Subcutaneous adipose tissue (tissue), 4 donors: ENCODE results near the gene OR10A3. TPM values are rescaled to one million over a fixed set of nuclear protein-coding genes. Genes with fewer than 3 reads are reported as not detected.

Experiments
- total RNA-seq, 4 donors: library from RNA; depleted of rRNA; stranded (reverse); fragments of >200 nt; gene quantifications; one replicate each; pipeline ENCODE4 v1.1.0, GENCODE V29; 2016
- TF ChIP-seq, protein P1 (sequence below): fragments of 450-650 bp; IDR thresholded peaks from one replicate; pipeline ENCODE4 v1.5.1; 2016; ENCODE audit warnings: low read depth, mild to moderate bottlenecking, control low read depth, antibody characterized with exemption, moderate library complexity

OR10A3 gene
- total RNA-seq, 4 donors from 2014 or later: not detected

DNA sequence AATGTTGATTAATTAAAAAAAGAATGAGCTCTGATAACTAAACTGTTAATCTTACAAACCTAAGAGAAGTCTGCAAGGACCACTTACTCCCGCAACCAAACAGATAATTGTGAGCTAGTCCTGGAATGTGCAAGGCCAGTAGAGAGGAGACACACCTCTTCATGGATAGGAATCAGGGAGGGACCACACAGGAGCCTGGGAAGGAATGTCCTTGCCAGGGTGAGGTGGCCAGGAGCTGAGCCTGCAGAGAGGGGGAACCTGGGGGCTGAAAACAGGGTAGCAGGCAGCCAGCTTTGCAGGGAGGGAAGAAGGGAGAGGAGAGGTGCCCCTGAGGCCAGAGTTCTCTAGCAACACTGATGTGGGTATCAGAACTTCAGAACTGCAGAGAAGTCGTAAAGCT, 33.2 kb upstream of the OR10A3 start:
- TF ChIP-seq, protein P1, sequence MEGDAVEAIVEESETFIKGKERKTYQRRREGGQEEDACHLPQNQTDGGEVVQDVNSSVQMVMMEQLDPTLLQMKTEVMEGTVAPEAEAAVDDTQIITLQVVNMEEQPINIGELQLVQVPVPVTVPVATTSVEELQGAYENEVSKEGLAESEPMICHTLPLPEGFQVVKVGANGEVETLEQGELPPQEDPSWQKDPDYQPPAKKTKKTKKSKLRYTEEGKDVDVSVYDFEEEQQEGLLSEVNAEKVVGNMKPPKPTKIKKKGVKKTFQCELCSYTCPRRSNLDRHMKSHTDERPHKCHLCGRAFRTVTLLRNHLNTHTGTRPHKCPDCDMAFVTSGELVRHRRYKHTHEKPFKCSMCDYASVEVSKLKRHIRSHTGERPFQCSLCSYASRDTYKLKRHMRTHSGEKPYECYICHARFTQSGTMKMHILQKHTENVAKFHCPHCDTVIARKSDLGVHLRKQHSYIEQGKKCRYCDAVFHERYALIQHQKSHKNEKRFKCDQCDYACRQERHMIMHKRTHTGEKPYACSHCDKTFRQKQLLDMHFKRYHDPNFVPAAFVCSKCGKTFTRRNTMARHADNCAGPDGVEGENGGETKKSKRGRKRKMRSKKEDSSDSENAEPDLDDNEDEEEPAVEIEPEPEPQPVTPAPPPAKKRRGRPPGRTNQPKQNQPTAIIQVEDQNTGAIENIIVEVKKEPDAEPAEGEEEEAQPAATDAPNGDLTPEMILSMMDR: no peak

DNA sequence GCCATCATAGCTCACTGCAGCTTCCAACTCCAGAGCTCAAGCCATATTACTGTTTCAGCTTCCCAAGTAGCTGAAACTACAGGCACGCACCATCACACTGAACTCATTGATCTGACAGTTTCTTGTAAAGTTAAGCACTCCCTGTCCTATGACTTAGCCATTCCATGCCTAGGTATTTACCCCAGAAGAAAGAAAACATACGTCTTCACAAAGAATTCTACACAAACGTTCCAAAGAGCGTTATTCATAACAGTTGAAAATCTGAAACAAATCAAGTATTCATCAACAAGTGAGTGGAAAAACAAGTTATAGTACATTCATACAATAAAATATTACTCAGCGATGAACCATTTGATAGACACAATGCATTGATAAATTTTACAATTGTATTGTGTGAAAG, 31.5 kb upstream of the OR10A3 start:
- TF ChIP-seq, protein P1: no peak

DNA sequence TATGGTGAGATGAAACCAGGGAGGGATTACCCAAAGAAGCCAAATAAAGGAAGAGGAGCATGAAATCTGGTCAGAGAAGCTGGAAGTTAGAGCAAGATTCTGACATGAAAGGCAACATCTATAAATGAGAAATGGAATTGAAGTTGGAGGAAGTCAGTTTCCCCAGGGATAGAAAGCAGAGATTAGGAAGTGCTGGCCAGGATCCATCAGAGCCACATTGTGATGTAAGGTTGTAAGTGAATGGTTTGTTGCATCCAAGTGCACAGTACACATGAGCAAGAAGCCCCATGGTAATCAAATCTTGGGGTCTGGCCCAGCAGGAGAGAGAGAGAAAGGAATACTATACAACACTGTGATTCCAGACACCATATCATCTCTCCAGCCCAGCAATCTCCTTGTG, 30.3 kb upstream of the OR10A3 start:
- TF ChIP-seq, protein P1: no peak

DNA sequence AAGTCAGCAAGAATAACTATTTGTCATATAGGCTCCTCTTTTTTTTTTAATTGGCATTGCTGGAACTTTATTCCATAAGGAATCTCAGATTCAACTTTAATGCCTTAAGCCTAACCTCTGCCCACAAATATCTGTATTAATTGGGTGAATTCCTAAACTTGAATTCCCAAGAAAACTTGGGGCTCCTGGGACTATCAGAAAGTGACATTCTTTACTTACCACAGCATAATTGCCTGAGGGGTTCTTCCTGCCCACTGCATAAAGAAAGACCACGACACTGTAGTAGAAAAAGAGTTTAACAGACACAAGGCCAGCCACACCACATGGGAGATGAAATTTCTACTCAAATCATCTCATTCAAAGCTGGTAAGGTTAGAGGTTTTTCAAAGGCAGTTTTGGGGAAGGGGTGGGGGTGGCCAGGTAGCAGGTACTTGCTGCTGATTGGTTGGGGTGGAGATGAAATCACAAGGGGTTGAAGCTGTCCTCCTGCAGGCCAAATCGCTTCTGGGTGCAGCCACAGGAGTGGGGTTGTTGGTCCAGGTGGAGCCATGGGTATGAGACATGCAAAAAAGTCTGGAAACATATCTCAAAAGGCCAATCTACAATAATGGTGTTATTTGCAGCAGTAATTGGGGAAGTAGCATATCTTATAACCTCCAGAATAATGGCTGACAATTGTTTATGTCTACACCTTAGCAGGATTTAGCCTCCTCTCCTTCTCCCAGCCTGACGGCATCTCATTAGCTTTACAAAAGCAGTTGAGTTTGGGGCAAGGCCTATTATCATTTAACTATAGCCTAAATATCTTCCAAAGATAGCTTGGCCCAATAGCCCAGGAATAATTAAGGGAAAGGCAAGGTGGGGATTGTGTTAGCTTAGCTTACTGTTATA, 28.5 kb upstream of the OR10A3 start:
- TF ChIP-seq, protein P1: no peak

DNA sequence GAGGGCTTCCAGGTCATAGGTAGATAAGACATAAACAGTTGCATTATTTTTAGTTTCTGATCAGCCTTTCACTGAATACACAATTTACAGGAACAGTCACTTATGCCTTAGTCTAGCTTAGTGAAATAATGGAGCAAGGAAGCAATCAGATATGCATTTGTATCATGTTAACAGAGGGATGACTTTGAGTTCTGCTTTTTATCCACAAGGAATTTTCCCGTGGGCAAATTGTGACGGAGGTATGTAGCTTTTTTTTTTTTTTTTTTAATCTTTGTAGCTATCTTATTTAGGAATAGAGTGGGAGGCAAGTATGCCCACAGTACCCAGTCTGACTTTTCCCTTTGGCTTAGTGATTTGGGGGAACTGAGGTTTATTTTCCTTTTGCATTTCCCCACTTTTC, 27.2 kb upstream of the OR10A3 start:
- TF ChIP-seq, protein P1: no peak

DNA sequence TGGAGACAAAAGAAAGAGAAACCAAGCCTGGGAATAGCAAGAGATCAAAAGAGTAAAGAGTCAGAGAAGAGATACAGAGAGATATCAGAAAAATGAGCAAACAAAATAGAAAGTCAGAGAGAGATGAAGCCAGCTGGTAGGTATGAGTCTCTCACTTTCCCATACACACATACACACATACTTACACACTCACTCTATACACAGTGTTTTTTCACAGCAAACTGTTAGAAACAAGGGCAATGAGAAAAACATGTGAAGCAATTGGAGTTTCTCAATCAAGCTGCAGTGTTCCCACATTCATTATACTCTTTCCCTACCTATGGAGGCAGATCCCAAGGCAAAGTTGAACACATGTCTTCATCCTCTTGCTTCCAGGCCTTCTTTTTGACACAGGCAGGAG, 26.3 kb upstream of the OR10A3 start:
- TF ChIP-seq, protein P1: no peak

DNA sequence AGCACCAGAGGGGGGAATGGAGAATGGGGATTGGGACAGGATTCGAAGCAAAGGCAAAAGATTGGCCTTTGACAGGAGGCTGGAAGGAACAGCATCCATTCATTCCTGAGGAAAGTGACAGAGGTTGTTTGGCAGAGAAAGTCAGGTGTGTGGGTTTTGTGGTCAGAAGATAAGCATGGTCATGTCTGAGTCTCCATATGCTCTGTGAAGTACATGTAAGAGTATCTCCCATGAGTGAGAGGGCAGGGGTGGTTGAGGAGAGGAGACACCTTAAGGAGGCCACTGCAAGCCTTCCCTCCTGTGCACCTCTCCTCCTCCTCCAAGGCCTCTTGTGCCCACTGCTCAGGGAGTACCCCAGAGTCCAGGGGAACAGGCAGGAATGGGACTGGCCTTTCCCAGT, 25.6 kb upstream of the OR10A3 start:
- TF ChIP-seq, protein P1: no peak
